SU-DHL-6 (cell line): ENCODE results near the gene MATN1.

Experiments used
- H2AFZ ChIP-seq: fragments of 200-600 bp; sonication (generic); 2 replicates; pipeline ENCODE4 v1.6.1; 2014; ENCODE audit warnings: low read depth, mild to moderate bottlenecking, moderate library complexity, mixed read lengths, antibody characterized with exemption, low read length; ENCODE audit not compliant: severe bottlenecking
- H3F3A ChIP-seq: fragments of 200-600 bp; shearing (Covaris generic); 2 replicates; pipeline ENCODE4 v1.6.0; 2016; ENCODE audit warnings: antibody characterized with exemption, mild to moderate bottlenecking; ENCODE audit not compliant: insufficient read depth
- H3K27ac ChIP-seq: fragments of 200-600 bp; sonication (generic); 2 replicates; pipeline ENCODE4 v1.5.1; 2016; ENCODE audit warnings: low read depth, mild to moderate bottlenecking, low read length, moderate library complexity, mixed read lengths
- H3K27me3 ChIP-seq: fragments of 200-600 bp; sonication (generic), shearing (Covaris generic); 2 replicates; pipeline ENCODE4 v1.6.0; 2014; ENCODE audit warnings: mild to moderate bottlenecking, low read length
- H3K36me3 ChIP-seq: fragments of 200-600 bp; sonication (generic); 2 replicates; pipeline ENCODE4 v1.6.1; 2014; ENCODE audit warnings: mild to moderate bottlenecking, low read length, mixed read lengths
- H3K4me2 ChIP-seq: fragments of 300-600, 200-600 bp; shearing (Covaris generic), sonication (generic); 2 replicates; pipeline ENCODE4 v1.6.0; 2014; ENCODE audit warnings: low read length, low read depth, mild to moderate bottlenecking; ENCODE audit not compliant: poor library complexity, severe bottlenecking
- H3K4me3 ChIP-seq: fragments of 200-600 bp; sonication (generic); 2 replicates; pipeline ENCODE4 v1.5.1; 2014; ENCODE audit warnings: antibody characterized with exemption, low read length, mild to moderate bottlenecking, mixed read lengths; ENCODE audit not compliant: insufficient read depth, poor library complexity, severe bottlenecking
- H3K79me2 ChIP-seq: fragments of 200-600 bp; sonication (generic); 2 replicates; pipeline ENCODE4 v1.6.1; 2014; ENCODE audit warnings: mild to moderate bottlenecking, low read length, moderate library complexity; ENCODE audit not compliant: insufficient read depth
- H3K9ac ChIP-seq: fragments of 200-600 bp; sonication (generic); 2 replicates; pipeline ENCODE4 v1.7.0; 2014; ENCODE audit warnings: mild to moderate bottlenecking, low read length
- H3K9me2 ChIP-seq: fragments of 200-600 bp; sonication (generic); replicated peaks from 2 replicates; pipeline ENCODE4 v1.6.1; 2014; ENCODE audit warnings: low read length; ENCODE audit not compliant: insufficient read depth
- H3K9me3 ChIP-seq: fragments of 200-600 bp; sonication (generic); 2 replicates; pipeline ENCODE4 v1.6.1; 2014; ENCODE audit warnings: low read length, mixed read lengths; ENCODE audit not compliant: insufficient read depth
- H4K20me1 ChIP-seq: fragments of 200-600 bp; sonication (generic); 2 replicates; pipeline ENCODE4 v1.6.1; 2014; ENCODE audit warnings: low read depth, mild to moderate bottlenecking, antibody characterized with exemption, low read length, moderate library complexity, mixed read lengths
- CTCF ChIP-seq: fragments of 200-600 bp; sonication (generic); IDR thresholded peaks from one replicate; pipeline ENCODE4 v1.5.1; 2017; ENCODE audit warnings: antibody characterized with exemption, mild to moderate bottlenecking, low read length, moderate library complexity; ENCODE audit not compliant: insufficient read depth, poor library complexity, severe bottlenecking
- EZH2phosphoT487 ChIP-seq: fragments of 200-600 bp; sonication (generic), shearing (Covaris generic); conservative IDR thresholded peaks from 2 replicates; pipeline ENCODE4 v1.6.1; 2018; ENCODE audit warnings: mild to moderate bottlenecking, antibody characterized with exemption, low read length, moderate library complexity, mixed read lengths

MATN1 gene

DNA sequence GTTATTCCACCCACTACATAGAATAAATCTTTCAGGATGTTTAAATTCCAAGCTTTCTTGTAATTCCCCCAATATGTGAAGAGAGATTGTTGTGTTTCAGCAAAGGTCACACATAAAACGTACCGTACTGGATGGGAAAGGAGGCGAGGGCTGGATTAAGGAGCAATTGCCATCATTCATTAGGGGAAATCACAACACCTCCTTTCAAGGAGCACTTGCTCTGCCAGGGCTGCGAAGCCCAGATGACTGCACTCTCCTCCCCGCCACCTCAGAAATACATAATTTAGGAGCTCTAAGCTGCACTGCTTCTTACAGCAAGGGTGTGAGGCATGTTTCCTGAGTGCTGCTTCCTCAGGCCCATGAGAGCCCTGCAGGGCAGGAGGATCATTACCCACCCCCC is 29.6 kb downstream of the MATN1 start:
- no peaks in the 10 kb centered on the region for H3K36me3 ChIP-seq
- no peak overlapping the region for H3K4me3 ChIP-seq
- no peak overlapping the region for H3K27ac ChIP-seq
- H3K9ac ChIP-seq: no peak overlapping the region
- no peaks in the 10 kb centered on the region for H3K9me2 ChIP-seq
- H2AFZ ChIP-seq: no peak overlapping the region
- no peaks in the 10 kb centered on the region for H3K27me3 ChIP-seq
- H3F3A ChIP-seq: no peaks in the 10 kb centered on the region
- no peaks in the 10 kb centered on the region for H3K79me2 ChIP-seq
- no peaks in the 10 kb centered on the region for H3K9me3 ChIP-seq
- H3K4me2 ChIP-seq: no peak overlapping the region
- H4K20me1 ChIP-seq: no peaks in the 10 kb centered on the region
- TF ChIP-seq EZH2phosphoT487: no peak
- no peak for TF ChIP-seq CTCF

- no peak for TF ChIP-seq CTCF
- no peak for TF ChIP-seq EZH2phosphoT487
- Histone ChIP-seq H3K27me3 (no peaks in the 10 kb centered on the region), H3F3A (no peaks in the 10 kb centered on the region), H3K9me2 (no peaks in the 10 kb centered on the region), H3K27ac (no peak overlapping the region), H3K4me2 (no peak overlapping the region), H3K36me3 (no peaks in the 10 kb centered on the region), H3K4me3 (no peak overlapping the region), H3K79me2 (no peaks in the 10 kb centered on the region), H2AFZ (no peak overlapping the region), H3K9ac (no peak overlapping the region), H3K9me3 (no peaks in the 10 kb centered on the region), H4K20me1 (no peaks in the 10 kb centered on the region)
Measured at GRCh38 chr1:30693366-30693765, 30.0 kb downstream of the MATN1 start.

GRCh38 chr1:30692948-30693301 is 30.5 kb downstream of the MATN1 start:
- H2AFZ ChIP-seq: no peak overlapping the region
- H3K9me2 ChIP-seq: no peaks in the 10 kb centered on the region
- TF ChIP-seq EZH2phosphoT487 (no peak), CTCF (no peak)
- no peak overlapping the region for H3K4me3 ChIP-seq
- H3K36me3 ChIP-seq: no peaks in the 10 kb centered on the region
- no peaks in the 10 kb centered on the region for H3F3A ChIP-seq
- no peaks in the 10 kb centered on the region for H3K79me2 ChIP-seq
- H3K9me3 ChIP-seq: no peaks in the 10 kb centered on the region
- no peak overlapping the region for H3K9ac ChIP-seq
- H3K4me2 ChIP-seq: no peak overlapping the region
- H3K27ac ChIP-seq: no peak overlapping the region
- no peaks in the 10 kb centered on the region for H3K27me3 ChIP-seq
- H4K20me1 ChIP-seq: no peaks in the 10 kb centered on the region
